GM18502 (cell line): ENCODE data around the gene CHRNB4.

Source experiments
- ATAC-seq: cut with Tn5 transposase; IDR thresholded peaks from one replicate; pipeline ENCODE4 v1.9.1; 2021; ENCODE audit warnings: mild to moderate bottlenecking; ENCODE audit not compliant: unreplicated experiment, poor library complexity

The CHRNB4 gene

DNA sequence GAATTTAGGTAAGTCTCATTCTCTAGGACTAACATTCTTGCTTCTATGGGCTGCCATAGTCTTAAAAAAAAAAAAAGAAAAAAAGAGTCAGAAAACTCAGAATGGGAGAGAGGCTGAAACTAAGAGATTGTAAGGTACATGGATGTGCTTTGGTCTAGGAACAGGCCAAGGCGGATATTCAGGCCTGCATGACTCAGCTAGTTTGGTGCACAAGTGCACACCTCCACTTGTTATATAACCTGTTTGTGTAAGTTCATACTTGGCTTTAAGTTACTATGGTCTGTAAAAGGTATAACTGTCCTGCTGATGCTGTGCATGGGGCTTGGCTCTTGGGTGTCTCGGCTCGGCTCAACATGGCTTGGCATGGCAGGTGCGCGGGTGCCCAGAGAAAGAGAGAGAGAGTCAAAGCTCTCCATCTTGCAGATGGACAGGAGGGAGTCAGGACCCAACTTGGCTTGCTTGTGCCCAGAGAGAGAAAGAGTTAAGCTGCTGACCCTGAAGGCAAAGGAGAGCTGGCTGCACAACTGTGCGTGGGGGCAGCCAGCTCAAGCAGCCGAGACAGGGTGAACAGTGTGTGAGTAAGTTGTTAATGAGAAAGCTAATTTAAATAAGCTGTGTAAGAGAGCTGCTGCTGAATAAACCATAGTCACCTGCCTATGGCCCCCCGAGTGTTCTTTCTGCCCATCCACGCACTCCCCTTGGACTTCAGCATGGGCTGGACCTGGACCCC, 31.4 kb upstream of the CHRNB4 start:
- ATAC-seq: no peak

DNA sequence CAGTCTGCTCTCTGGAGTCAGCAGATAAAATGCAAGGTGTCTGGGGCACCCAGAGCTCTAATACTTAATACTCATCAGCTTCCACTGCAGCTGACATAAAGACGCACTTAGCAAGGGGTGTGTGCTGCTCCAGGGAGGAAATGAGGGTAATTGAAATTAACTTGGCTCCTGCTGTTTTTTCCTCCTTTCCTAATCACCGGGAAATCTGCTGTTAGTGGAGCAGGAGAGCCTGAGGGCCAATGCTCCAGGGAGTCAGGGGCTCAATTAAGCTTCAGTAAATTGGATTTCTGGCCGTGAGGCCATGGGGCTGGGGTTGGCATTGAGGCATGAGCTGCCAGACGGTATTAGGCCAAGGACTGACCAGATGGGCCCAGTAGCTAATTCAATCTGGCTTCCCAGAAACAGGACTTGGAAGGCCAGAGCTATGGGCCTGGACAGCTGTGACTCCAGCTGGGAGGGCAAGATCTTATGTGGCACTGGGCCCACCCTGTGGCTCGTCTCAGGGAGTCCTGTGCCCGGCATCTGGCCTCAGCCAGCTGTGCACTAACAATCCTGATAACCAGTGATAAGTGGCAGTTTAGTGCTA, 30.7 kb upstream of the CHRNB4 start:
- no peak for ATAC-seq

DNA sequence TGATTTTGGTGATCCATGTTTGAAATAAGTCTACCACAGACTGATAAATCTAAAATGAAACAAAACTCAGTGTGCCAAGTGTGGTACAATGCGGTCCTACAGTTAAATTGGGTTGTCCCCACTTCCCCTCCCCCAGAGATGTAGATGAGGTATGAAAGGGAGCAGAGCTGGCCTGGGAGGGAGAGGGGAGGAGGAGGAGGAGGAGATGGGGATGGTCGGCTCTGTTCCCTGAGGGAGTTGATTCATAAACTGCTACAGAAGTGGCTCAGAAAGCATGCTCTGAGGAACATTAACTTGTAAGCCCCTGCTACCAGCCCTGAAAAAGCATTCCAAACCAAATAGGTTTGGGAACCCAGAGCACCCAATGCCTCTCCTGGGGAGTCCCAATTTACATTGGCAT, 28.0 kb upstream of the CHRNB4 start:
- ATAC-seq: no peak

DNA sequence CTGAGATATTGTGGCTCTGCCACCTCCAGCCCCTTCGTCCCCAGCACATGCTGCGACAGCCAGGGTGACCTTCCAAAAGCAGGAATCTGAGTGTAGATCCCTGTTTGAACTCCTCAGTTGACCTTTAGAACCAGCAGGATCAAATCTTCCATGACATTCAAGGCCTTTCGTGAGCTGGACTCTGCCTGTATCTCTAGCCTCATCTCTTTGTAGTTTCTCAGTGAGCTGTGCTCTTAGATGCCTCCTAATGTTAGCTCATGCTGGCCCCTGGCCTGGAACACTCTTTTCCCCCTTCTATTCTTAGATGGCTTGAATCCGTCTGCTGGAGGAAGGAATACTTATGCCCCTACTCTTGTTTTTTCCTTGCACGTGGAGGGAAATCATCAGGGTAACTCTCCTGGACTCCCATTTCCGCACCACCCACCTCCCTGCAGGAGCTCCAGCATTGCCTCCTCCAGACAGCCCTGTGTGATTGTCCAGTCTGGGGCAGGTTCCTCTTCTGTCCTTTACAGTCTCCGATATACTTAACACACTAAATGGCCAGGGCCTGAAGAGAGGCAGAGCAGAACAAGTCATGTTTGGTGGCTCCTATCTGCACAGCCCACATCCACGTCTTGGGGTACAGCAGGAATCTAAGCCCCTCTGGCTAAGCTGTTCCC, 26.7 kb upstream of the CHRNB4 start:
- ATAC-seq: no peak

DNA sequence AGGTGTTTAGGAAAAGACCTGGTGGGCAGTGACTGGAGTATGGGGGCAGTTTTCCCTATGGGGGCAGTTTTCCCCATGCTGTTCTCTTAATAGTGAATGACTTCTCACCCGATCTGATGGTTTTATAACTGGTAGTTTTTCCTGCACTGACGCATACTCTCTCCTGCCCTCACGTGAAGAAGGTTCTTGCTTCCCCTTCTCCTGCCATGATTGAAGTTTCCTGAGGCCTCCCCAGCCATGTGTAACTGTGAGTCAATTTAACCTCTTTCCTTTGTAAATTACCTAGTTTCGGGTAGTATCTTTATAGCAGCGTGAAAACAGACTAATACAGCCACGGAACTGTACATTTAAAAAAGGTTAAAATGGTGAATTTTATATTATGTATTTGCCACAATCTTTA, 25.0 kb upstream of the CHRNB4 start:
- ATAC-seq: no peak

DNA sequence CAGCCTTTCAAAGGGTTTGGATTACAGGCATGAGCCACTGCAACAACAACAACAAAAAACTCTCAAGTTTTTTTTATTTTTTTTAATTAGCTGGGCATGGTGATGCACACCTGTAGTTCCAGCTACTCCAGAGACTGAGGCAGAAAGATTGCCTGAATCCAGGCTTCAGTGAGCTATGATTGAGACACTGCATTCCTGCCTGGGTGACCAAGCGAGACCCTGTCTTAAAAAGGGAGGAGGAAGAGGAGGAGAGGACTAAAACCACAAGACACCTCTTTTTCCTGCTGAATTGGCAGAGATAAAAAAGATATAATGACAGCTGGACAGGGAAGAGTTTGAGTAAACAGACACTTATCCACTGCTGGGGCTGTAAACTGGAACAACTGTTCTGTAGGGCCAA, 22.7 kb upstream of the CHRNB4 start:
- no peak for ATAC-seq

DNA sequence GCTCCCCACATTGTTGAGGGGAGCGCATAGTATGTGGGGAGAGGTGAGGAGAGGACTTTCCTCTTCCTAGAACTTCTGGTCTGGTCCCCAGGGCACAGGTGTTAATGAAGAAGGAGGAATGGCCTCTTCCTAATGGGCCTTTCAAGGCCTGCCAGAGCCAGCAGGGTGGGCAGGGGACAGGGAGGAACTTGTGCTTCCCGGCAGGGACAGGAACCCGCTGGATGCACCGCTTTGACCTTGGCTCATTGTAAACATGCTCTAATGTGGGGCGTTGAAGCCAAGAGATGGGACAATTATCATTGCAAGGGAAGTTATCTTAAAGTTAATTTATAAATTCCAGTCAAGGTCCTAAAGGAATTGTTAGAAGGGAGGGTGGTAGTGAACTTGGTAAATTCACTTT, 21.0 kb upstream of the CHRNB4 start:
- no peak for ATAC-seq

DNA sequence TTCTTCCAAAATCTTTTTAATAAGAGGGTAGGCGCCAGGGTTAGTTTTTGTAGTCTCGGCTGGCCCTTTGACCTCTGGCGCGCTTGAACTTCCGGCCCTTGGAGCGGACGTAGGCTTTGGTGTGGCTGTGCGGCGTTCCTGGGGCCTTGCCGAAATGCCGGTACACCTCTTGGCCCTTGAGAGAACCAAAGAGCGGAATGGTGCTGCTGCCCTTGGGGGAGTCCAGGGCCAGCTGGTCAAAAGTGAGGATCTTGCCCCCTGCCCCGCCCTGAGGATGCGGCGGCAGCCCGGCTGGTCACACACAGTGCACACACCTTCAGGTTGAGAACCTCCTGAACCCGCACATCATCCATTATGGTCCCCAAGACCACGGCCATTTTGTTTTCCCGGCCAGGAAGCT, 20.0 kb upstream of the CHRNB4 start:
- ATAC-seq: no peak

DNA sequence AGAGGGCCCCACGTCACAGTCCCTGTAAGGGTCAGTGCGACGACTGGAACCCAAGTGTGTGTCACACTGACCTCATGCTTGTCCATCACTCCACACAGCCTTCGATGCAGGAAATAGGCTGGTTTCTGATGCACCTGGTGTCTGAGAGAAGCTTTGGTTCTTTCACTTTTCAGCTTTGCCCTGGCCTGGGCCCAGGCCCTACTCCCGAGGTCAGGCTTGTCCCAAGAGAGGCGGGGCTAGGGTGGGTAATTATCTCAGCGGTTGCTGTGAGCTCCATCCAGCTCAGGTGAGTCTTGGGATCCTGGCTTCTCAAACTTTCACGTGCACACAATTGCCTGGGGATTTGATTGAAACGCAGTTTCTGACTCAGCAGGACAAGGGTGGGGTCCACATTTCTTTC, 19.6 kb upstream of the CHRNB4 start:
- no peak for ATAC-seq

DNA sequence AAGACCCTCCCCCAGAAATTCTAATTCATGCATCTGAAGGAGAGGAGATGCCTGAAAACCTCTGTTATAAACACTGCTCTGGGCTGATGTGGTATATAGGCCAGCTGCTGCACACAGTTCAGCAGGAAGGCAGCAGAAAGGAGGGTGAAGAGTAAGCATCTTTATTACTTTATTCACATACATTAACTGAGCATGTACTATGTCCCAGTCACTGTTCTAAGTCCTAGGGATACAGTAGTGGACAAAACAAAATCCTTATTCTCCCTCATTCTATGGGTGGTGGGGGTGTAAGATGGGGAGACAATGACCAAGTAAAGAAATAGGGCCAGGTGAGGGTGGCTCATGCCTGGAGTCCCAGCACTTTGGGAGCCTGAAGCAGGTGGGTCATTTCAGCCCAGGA, 17.8 kb upstream of the CHRNB4 start:
- no peak for ATAC-seq

DNA sequence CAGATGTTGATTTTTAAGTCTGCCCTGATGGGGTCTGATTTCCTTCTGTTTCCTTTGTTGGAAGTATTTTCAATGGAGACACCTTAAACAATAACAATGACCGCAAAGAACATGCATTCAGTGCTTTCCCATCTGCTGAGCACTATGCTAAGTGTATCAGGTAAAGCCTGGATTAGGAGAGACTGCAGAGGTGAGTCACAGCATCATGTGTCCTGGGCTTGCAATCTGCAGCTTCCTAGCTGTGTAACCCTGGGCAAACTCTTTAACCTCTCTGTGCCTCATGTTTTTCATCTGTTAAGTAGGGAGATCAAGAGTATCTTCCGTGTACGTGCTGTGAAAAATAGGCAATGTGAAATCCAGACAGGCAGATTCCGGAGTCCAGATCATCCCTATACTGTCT, 13.3 kb upstream of the CHRNB4 start:
- no peak for ATAC-seq

DNA sequence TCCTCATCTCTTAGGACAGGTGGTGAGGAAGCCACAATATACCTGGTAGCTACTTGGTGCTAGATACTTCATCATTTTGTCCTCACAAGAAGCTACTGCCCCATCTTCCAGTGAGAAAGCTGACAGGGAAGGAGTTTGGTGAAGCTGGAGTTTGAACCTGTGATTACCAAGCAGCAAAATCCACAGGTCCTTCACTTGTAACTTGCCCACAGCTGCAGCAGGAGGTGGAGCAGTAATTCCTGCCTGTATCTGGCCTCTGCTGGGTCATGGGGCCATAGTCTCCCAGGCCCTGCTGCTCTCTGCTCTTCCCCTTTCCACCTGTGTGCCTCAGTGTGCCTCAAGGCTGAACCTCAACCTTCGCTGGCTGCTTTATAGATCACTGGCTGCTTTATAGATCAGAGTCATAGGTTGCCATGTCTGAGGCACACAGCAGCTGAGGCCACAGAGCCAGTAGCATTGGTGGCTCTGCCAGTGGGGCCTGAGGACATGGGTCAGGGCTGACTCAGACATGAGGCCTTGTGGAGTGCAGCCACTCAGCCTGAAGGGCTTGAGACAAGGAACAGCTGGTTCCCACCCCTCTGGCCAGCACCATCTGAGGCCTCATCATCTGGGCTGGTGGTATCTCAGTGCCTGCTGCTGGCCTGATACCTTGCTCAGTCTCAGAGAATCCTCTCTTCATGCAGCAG, 11.1 kb upstream of the CHRNB4 start:
- ATAC-seq: no peak

DNA sequence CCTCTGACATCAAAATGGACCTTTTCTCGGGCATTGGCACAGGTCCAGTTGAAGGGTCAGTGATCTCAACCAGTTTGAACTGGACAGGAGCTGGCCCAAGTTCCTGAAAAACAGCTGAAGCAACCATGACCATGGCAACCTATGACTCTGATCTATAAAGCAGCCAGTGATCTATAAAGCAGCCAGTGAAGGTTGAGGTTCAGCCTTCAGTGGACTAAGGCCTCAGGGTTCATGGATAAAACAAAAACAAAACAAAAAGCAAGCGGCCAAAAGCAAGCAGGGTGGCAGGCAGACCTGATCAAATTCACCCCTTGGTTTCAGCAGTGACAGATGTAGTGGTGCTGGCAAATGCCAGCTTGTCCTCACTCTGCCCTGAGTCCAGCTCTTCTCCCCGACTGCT, 10.0 kb upstream of the CHRNB4 start:
- ATAC-seq: no peak

DNA sequence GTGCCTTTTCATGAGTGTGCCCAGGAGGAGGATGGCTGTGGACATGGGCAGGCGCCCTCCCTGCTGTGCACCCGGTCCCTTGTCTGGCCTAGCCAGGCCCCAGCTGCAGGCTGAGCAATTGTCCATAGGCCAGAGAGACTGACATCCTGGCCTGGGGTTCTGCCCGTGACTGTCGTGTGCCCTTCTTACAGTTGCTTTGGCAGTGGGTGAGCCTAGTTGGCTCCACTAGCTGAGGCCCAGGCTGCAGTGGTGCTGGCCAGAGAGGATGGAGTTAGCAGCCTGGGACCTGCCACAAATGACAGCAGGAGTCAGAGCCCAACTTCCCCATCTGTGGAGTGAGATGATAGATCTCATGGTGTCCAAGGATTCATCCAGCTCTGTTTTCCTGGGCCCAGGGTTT, 9.0 kb upstream of the CHRNB4 start:
- no peak for ATAC-seq

DNA sequence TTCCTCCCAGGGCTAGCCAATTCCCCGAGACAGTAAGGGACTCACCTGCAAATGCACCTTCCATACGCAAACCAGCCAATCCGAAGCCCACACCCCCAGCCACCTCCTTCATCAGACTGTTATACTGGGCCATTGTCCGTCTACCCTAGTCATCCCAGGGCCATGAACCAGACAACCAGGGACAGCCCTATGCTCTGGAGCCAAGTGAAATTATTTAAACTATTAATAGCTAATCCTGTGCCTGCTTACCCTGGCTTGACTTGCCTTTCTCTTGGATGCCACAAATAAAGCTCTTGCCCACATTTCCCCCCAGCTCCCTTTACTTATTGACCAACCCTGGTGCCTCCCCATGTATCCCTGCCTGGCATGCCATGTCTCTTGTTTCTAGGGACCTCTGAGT, 4.0 kb upstream of the CHRNB4 start:
- ATAC-seq: no peak

DNA sequence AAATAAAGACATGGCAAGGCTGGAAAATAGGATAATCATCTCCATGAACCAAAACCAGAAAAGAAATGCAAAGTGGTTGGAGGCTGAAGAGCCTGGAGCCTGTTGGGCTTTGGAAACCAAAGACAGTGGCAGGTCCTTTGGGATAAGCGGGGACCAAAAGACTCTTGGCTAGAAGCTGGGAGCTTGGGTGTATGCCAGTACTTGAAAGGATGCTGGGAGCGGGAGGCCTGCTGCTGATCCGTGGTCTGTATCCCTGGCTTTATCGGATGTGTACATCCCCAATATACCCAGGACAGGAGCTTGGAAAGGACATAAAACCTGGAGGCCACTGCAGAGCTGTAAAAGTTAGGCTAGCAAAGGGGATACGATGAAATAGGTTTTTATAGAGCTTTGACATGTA, 1.3 kb upstream of the CHRNB4 start:
- ATAC-seq: no peak

DNA sequence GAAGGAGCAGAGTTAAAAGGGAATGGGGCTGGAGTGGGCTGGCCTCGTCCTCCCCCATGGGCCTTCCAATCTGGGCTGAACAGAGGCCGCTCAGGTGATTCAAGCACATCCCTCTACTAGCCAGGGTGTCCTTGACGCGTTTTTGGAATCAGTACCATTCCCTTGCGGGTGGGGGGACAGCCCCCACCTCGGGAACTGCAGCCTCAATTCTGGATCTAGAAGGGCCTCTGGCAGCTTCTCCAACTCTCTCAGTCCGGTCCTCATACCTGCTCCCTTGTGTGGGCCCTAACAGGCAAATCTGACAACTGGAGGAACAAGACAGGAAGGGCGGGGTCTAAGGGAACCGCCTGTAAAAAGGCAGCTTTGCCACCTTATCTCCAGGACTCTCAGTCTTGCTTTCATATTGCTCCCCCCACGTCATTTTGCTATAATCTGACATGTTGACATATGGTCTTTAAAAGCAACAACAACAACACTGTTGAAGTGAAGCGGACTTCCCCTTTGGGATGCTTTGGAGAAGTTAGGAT, 802 bp upstream of the CHRNB4 start:
- no peak for ATAC-seq

DNA sequence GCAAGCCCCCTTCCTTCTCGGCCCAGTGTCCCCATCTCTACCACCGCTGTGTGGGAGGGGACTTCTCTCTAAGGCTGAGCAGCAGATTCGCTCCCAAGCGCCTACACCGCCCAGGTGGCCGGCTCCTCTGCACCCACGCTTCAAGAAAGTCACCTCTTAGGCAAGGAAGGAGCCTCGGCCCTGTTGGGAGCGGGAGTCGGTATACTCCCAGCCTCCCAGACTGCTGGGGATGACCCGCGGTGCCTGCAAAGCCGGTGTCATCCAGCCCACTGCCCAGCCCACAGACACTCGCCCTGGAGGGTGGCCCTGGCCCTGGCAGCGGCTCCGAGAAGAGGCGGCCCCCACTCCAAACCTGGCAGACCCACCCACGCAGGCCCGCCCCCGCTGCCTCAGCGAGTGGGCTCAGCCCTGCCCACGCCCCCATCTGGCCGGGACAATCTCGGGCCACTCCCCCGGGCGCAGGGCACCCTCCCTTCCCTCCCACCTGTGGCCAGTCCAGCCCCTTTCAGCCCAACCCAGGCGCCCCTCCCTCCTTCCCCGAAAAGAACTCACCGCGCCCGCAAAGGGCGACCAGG, 396 bp downstream of the CHRNB4 start:
- ATAC-seq: no peak

DNA sequence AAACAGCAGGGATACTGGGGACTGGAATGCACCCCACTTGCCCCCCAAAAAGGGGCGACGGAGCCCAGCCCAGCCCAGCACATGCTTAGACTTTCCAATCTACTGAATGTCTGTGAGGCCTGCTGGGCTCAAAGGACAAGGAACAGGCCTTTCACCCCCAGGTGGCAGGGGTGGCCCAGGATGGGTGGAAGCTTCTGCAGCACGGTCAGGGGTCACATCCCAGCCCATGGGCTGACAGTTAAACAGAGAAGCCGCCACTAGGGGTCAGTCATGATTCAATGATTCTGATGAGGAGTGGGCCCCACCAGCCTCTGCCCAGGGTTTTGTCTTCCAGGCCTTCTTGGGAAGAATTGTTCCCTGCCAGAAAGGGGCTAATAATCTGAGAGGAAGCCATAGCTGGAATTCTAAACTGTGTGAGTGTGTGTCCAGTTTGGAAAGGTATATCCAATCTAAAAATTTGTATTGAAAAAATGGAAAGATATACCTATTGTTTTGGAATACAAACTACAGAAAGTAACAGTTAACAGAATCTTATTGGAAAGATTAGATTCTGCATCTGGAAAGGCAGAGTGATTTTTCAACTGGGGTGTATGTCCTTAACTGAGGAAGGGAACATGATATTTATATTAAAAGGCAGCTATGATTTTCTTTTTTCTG, 2.2 kb downstream of the CHRNB4 start:
- no peak for ATAC-seq

DNA sequence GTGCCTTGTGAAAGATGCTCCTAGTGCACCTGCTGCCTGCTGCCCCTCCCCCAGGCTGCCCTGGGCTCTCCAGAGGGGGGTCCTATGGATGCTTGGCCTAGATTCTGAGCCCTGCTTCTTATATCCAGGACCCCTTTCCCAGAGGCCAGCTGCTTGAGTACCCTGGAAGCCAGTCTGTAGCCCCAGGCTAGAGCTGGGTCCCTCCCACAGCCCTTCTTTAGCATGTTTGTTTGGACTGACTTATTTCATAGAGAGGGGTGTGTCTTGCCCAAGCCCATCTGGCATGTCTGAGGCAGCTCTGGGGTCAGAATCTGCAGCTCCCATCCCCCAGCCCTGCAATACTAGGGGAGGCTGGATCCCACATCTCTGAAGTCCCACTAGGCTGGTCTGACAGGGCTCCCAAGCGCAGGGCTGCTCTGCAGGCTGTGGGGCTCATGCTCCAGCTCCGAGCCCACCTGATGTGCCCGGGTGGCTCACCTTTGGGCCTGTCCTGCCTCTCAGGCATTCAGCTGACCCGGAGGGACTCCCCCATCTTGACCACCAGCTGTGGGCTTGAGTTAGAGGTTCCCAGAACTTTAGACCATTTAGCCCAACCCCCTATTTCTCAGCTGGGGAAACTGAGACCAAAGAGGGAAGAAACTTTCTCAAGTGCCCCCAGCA, 3.1 kb downstream of the CHRNB4 start:
- no peak for ATAC-seq
